ENCODE results near the gene KLHL7.

DNA sequence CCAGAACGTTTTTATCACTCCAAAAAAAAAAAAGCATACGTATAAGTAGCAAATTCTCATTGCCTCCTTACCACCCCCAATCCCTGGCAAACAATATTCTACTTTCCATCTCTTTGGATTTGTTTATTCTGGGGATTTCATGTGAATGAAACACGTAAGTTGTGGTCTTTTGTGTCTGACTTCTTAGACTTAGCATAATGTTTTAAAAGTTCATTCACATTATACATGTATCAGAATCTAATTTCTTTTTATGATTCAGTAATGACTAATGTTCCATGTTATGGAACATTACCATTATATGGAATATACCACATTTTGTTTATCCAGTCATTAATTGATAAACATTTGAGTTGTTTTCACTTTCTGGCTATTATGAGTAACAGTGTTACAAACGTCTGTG, 12.5 kb upstream of the KLHL7 start:
- no peak for TF ChIP-seq ESRRG (CRISPR knock-in tag; IDR thresholded peaks at IDR 0.05)
- TF ChIP-seq, protein P1, sequence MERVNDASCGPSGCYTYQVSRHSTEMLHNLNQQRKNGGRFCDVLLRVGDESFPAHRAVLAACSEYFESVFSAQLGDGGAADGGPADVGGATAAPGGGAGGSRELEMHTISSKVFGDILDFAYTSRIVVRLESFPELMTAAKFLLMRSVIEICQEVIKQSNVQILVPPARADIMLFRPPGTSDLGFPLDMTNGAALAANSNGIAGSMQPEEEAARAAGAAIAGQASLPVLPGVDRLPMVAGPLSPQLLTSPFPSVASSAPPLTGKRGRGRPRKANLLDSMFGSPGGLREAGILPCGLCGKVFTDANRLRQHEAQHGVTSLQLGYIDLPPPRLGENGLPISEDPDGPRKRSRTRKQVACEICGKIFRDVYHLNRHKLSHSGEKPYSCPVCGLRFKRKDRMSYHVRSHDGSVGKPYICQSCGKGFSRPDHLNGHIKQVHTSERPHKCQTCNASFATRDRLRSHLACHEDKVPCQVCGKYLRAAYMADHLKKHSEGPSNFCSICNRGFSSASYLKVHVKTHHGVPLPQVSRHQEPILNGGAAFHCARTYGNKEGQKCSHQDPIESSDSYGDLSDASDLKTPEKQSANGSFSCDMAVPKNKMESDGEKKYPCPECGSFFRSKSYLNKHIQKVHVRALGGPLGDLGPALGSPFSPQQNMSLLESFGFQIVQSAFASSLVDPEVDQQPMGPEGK (CRISPR knock-in tag; IDR thresholded peaks at IDR 0.05; ENCODE audit: borderline replicate concordance) = no peak
- TF ChIP-seq ZFP3 (CRISPR knock-in tag; IDR thresholded peaks at IDR 0.05) = no peak
- no peak for TF ChIP-seq BACH2 (CRISPR knock-in tag; IDR thresholded peaks at IDR 0.05; ENCODE audit: borderline replicate concordance)
- TF ChIP-seq CSDC2 (CRISPR knock-in tag; IDR thresholded peaks at IDR 0.05) = no peak
- TF ChIP-seq RARB (CRISPR knock-in tag; IDR thresholded peaks at IDR 0.05) = no peak
- no peak for TF ChIP-seq ZNF565 (CRISPR knock-in tag; conservative IDR thresholded peaks at IDR 0.05; ENCODE audit: low read depth)
- no peak for TF ChIP-seq ZNF8 (CRISPR knock-in tag; IDR thresholded peaks at IDR 0.05)
- no peak for TF ChIP-seq TCF4 (CRISPR knock-in tag; IDR thresholded peaks at IDR 0.05; ENCODE audit: borderline replicate concordance)
- TF ChIP-seq ARNTL (CRISPR knock-in tag; IDR thresholded peaks at IDR 0.05; ENCODE audit: borderline replicate concordance, low read depth) = no peak
- TF ChIP-seq ZC3H10 (CRISPR knock-in tag; IDR thresholded peaks at IDR 0.05) = no peak

Data from SK-N-SH treated with all-trans-retinoic acid at 6 μM for 48 hours (cell line).